Kidney (tissue), 14 donors: ENCODE results near the gene EEF1AKMT1. TPM values are rescaled to one million over a fixed set of nuclear protein-coding genes. Genes with fewer than 3 reads are reported as not detected.

Experiments used
- DNase-seq, 5 donors: peaks; one replicate each; pipeline ENCODE4 v3.0.0-alpha.2; 2013 to 2020
- FAIRE-seq: peaks from 2 replicates; lab custom pipeline; 2012; peaks lifted over from hg19 to GRCh38; lab: Jason Lieb, UNC
- H3K27ac ChIP-seq, 2 donors: one replicate each; pipeline ENCODE4 v1.7.0; 2013; ENCODE audit warnings: low read depth in 2 of 2, low read length in 2 of 2, inconsistent platforms in 1 of 2
- H3K27me3 ChIP-seq: one replicate; pipeline ENCODE4 v1.7.1; 2013; ENCODE audit warnings: low read length, inconsistent platforms; ENCODE audit not compliant: control insufficient read depth, insufficient read depth
- H3K36me3 ChIP-seq, 3 donors: one replicate each; pipeline versions ENCODE4 v1.7.0 to v1.7.1; 2013; ENCODE audit warnings: low read length in 3 of 3, control low read depth in 1 of 3, inconsistent platforms in 1 of 3; ENCODE audit not compliant: insufficient read depth in 3 of 3, control insufficient read depth in 2 of 3
- H3K4me1 ChIP-seq, 3 donors: one replicate each; pipeline versions ENCODE4 v1.7.0 to v1.7.1; 2013; ENCODE audit warnings: low read length in 3 of 3, inconsistent platforms in 1 of 3, low read depth in 1 of 3; ENCODE audit not compliant: control insufficient read depth in 2 of 3, insufficient read depth in 2 of 3
- H3K4me3 ChIP-seq, 3 donors: one replicate each; pipeline versions ENCODE4 v1.7.0 to v1.8.1; 2013; ENCODE audit warnings: low read length in 3 of 3, control low read depth in 1 of 3, inconsistent platforms in 1 of 3
- H3K9ac ChIP-seq, 3 donors: one replicate each; pipeline versions ENCODE4 v1.7.0 to v1.7.1; 2013; ENCODE audit warnings: low read length in 3 of 3, control low read depth in 1 of 3, inconsistent platforms in 1 of 3
- H3K9me3 ChIP-seq, 3 donors: one replicate each; pipeline versions ENCODE4 v1.7.0 to v1.7.1; 2013; ENCODE audit warnings: low read length in 3 of 3, control low read depth in 1 of 3, inconsistent platforms in 1 of 3; ENCODE audit not compliant: control insufficient read depth in 2 of 3, insufficient read depth in 1 of 3
- intact Hi-C: fragments of 100-400 bp; cut with DNase I; formaldehyde crosslinking; loops from one replicate; pipeline ENCODE4 v1.11.1; 2022
- polyA plus RNA-seq: library from polyadenylated mRNA; stranded (reverse); fragments of 350-450 nt; fragmentation: Illumina TruSeq; extraction: RNeasy Lipid Tissue Mini Kit (QIAGEN cat#74804); gene quantifications from one replicate; pipeline ENCODE4 v1.2.3, GENCODE V29; 2014; ENCODE audit warnings: low read depth, low replicate concordance; ENCODE audit not compliant: insufficient read depth
- total RNA-seq: library from RNA; stranded (reverse); fragmentation: NEBNext Ultra II Directional; extraction: Animal tissue kit (Norgen Biotek cat#: 25700); gene quantifications from one replicate; pipeline ENCODE4 v1.2.1, GENCODE V29; 2021
- TF ChIP-seq, protein P1 (sequence below): IDR thresholded peaks from 3 replicates; pipeline ENCODE4 v1.5.1; 2012; ENCODE audit warnings: mild to moderate bottlenecking, moderate library complexity, borderline replicate concordance; ENCODE audit not compliant: insufficient read depth; ENCODE audit errors: extremely low read depth
- donor health status: control.
- donor health status: control.
- donor health status: control.
- donor health status: control.
- donor health status: control.
- donor health status: DM: yes; HTN: yes; CAD: no.
- donor health status: Normal renal cell carcinoma (clear cell type).

The EEF1AKMT1 gene
- total and polyA plus RNA-seq, 2 donors from 2014 or later = 10.7 to 16.6 TPM

DNA sequence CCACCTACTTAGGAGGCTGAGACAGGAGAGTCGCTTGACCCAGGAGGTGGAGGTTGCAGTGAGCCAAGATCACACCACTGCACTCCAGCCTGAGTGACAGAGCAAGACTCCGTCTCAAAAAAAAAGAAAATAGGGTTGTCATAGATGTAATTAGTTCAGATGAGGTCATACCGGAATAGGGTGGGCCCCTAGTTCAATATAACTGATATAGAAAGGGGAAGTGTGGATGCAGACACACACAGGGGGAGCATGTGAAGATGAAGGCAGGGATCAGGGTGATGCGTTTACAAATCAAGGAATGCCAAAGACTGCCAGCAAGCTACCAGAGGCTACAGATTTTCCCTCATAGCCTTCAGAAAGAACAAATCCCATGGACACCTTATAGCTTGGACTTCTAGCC lies 24.3 kb upstream of the EEF1AKMT1 start:
- Histone ChIP-seq H3K27ac (no peak overlapping the region), H3K36me3 (peaks cover 4 to 19% (median 13%) of the 10 kb centered on the region in 3 donors), H3K4me1 (no peaks in the 10 kb centered on the region), H3K9me3 (no peaks in the 10 kb centered on the region), H3K9ac (no peak overlapping the region), H3K4me3 (no peak overlapping the region), H3K27me3 (no peaks in the 10 kb centered on the region)
- FAIRE-seq = no peak
- TF ChIP-seq, protein P1, sequence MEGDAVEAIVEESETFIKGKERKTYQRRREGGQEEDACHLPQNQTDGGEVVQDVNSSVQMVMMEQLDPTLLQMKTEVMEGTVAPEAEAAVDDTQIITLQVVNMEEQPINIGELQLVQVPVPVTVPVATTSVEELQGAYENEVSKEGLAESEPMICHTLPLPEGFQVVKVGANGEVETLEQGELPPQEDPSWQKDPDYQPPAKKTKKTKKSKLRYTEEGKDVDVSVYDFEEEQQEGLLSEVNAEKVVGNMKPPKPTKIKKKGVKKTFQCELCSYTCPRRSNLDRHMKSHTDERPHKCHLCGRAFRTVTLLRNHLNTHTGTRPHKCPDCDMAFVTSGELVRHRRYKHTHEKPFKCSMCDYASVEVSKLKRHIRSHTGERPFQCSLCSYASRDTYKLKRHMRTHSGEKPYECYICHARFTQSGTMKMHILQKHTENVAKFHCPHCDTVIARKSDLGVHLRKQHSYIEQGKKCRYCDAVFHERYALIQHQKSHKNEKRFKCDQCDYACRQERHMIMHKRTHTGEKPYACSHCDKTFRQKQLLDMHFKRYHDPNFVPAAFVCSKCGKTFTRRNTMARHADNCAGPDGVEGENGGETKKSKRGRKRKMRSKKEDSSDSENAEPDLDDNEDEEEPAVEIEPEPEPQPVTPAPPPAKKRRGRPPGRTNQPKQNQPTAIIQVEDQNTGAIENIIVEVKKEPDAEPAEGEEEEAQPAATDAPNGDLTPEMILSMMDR = no peak
- no peak for DNase-seq
- intact Hi-C loops = no loop called here

DNA sequence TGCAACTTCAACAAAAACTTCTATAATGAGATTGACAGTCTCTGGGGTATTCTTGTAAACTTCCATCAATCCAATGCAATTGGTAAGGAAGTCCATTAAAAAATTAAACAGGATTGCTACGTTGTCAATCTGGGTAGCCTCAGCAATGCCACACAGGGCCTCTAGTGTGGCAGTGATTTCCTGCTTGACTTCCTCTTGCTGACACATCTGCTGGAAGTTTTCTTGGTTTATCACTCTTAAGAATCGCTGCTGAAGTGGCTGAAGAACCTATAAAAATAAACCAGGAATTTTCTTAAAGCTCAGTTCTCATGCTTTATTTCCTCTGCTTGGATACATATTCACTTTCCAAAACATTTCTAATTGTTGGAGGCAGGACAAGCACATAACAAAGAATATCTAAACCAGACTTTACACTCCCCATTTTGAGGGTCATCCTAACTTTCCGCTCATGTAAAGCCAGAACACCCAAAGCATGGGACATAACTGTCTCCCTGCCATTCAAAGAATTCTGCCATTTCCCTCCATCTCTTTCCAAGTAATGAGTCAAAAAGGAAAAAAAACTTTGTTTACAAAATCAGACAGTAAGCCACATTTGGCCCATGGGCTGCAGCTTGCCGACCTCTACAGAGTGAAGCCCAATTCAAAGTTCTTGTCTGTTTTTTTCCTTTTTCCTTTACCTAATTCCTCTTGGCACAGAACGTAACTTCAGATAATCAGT lies 23.2 kb upstream of the EEF1AKMT1 start:
- no peak overlapping the region for H3K4me3 ChIP-seq
- H3K9ac ChIP-seq = no peak overlapping the region
- TF ChIP-seq, protein P1 = no peak
- no peaks in the 10 kb centered on the region for H3K4me1 ChIP-seq
- no peaks in the 10 kb centered on the region for H3K9me3 ChIP-seq
- H3K36me3 ChIP-seq = peaks cover 4 to 19% (median 13%) of the 10 kb centered on the region in 3 donors
- intact Hi-C loops = no loop called here
- no peak overlapping the region for H3K27ac ChIP-seq
- FAIRE-seq = no peak
- H3K27me3 ChIP-seq = no peaks in the 10 kb centered on the region
- no peak for DNase-seq

DNA sequence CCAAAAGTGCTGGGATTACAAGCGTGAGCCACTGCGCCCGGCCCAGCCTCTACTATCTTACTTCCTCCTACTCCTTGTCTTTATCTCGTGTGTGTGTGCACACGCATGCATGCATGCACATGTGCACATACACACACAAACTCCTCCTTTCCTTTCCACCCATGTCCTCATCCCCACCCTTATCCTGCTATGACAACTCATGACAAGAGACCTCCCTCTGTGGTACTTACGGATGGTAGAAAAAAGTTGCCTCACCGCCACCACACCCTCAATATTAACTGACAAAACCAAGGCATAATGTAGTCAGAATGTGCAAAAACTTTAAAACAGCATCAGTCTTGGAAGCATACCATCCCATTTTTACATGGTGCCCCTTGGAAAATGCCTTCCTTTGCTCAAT lies 15.9 kb upstream of the EEF1AKMT1 start:
- DNase-seq = no peak
- Histone ChIP-seq H3K9ac (no peak overlapping the region), H3K9me3 (no peaks in the 10 kb centered on the region), H3K27me3 (no peaks in the 10 kb centered on the region), H3K27ac (no peak overlapping the region), H3K4me1 (no peaks in the 10 kb centered on the region), H3K4me3 (no peak overlapping the region), H3K36me3 (peaks cover 6 to 12% (median 9%) of the 10 kb centered on the region in 3 donors)
- no peak for FAIRE-seq
- intact Hi-C loops = no loop called here
- TF ChIP-seq, protein P1 = no peak

DNA sequence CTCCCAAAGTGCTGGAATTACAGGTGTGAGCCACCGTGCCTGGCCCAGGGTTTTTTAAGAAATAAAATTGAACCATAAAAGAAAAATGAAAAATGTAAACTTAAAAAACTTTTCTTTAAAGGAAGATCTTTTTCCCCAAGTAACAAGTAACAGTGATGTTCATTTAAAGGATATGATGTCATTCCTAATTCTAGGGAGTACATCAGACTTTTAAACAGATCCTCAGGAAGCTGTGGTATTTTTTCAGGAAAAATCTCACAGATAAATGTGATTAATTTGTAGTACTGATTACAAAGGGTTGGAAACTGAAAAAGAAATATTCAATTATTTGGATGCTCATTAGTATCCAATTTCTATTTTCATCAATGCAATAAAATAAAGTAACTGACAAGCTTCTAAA lies 14.6 kb upstream of the EEF1AKMT1 start:
- TF ChIP-seq, protein P1 = no peak
- intact Hi-C loops = no loop called here
- FAIRE-seq (no peak), DNase-seq (no peak)
- Histone ChIP-seq H3K9ac (no peak overlapping the region), H3K4me3 (no peak overlapping the region), H3K27ac (no peak overlapping the region), H3K4me1 (no peaks in the 10 kb centered on the region), H3K36me3 (peaks cover 6 to 12% (median 8%) of the 10 kb centered on the region in 3 donors), H3K27me3 (no peaks in the 10 kb centered on the region), H3K9me3 (no peaks in the 10 kb centered on the region)
